ENCODE data around the gene CMTM4.
"Not testable (repeated sequence)": the region's sequence is repeated elsewhere in the genome, so short reads cannot be mapped to it uniquely, and the experiment has no call there.

Gene CMTM4

DNA sequence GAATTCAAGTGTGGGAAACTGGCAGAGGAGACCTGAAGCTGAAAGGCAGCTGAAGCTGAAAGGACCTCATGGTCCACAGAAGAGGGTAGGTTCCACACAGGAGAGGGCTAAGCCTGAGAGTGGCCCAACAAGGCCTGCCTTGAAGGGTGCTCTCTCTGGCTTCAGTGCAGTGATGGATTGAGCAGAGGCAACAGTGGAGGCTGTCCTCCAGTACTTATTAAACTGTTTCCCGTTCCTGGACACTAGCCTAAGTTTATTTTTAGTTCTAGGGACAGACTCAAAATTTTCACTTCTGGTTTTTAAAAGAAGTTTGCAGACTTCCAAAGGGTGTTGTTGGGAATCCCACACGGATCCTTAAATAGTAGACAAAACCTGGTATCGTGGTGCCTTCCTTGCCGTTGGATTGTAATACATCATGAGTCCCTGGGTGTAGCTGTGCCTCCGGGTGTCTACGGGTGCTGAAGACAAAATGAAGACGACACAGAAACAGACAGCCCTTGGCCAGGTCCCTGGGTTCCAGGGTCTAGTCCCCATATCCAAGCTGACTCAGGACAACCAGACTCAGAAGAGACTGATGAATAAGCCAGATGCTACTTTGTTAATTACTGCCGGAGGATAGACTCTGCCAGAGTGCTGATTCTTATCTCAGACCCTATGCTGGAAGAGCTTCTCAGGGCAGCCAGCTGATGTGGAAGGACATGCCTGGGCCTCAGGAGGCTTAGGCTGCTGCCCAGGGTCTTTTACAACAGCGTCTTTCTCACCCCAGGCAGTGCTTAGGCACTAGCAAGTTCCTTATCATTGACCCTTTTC is 7.1 kb upstream of the CMTM4 start:
- DNase-seq, result no peak

DNA sequence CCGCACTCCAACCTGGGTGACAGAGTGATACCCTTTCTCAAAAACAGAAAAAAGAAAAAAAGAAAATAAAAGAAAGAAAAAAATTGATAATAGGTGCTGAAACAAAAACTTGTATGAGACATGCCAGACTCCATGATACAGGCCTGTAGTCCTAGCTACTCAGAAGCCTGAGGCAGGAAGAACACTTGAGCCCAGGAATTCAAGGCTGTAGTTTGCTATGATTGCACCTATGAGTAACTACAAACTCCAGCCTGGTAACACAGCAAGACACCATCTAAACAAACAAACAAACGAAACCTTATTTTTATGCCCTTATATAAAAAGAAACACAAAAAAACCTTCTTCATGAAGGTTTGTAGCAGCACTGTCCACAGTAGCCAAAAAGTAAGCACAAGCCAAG is 5.0 kb upstream of the CMTM4 start:
- DNase-seq, result no peak

DNA sequence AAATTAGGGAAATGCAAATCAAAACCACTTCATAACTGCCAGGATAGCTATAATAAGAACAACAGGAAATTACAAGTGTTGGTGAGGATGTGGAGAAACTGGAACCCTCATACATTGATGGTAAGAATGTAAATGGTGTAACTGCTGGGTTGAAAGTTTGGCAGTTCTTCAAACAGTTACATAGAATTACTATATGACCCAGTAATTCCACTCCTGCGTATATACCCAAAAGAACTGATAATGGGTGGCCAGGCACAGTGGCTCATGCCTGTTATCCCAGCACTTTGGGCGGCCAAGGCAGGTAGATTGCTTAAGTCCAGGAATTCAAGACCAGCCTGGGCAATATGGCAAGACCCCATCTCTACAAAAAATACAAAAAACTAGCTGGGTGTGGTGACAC is 4.5 kb upstream of the CMTM4 start:
- no peak for DNase-seq

DNA sequence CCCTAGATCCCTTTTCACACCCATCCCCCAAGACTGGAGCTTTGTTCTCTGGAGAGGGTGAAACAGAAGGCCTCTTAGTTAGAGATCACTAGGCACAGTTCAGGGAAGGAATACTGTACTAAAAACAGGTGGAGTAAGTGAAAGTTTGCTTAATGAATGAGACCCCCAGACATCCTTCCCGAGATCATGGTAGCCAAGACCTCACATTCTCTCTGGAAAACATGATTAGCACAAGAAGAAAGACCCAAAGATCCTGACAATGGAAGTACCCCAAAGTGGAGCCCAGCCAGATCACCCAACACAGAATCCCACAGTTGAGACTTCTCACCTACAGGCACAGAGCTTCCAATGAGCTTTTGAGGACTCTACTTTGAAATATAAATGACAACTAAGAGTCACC is 3.4 kb upstream of the CMTM4 start:
- no peak for DNase-seq

DNA sequence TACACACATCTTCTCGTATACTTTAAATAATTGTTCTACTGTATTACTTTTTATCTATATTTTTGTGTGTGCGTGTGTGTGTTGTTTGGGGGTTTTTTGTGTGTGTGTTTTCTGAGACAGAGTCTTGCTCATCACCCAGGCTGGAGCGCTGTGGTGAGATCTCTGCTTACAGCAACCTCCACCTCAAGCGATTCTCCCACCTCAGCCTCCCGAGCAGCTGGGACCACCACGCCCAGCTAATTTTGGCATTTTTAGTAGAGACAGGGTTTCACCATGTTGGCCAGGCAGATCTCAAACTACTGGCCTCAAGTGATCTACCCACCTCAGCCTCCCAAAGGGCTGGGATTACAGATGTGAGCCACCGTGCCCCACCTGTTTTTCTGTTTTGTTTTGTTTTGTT is 1.5 kb upstream of the CMTM4 start:
- DNase-seq, result no peak

DNA sequence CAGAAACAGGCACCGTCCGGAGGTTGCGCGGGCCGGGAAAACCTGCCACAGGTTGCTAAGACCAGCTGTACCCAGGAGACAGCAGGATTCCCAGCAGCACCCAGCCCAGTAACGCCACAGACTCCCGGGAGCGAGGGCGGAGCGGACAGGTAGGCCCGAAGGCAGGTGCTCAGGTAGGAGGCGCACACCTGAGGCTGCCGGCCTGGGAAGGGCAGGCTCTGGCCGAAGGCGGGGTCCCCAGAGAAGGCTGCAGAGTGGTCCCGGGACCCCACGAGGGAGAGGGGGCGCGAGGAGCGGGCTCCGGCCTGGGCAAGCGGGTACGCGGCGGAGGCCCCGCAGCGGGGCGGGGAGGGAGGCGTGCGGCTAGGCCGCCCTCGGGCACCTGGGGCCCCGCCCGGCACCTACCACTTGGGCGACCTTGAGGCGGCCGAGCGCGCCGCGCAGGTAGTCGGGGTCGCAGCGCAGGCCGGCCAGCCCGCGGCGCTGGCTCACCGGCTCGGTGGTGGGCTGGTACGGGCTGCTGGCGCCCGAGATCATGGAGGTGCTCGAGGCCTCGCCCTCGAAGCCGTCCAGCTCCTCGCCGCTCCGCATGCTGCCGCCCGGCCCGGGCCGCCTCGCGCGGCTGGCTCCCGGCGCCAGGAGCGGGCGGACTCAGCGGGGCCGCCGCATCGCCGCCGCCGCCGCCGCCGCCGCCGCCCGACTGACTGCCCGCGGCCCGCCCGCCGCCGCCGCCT is 441 bp downstream of the CMTM4 start:
- DNase-seq, result no peak

DNA sequence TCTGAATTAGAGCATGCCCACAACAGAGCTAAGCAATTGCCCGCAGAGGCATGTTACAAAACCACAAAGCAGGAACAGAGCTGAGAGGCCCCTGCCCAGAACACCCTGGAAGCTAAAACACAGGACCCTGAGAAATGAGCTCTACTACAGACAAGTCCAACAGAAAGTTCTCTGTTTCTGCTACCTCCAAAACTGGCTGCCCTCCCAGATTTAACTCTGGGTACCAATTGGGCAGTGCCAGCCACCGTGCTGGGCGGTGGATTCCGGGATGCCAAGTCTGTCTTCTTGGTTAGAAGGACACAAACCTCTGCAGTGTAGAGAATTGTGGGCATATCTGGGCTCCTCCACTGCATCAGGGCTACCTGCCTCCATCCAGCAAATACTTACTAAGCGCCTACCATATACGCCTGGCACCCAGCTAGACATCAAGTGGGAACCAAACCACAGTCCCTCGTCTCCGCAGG is 1.0 kb downstream of the CMTM4 start:
- no peak for DNase-seq

DNA sequence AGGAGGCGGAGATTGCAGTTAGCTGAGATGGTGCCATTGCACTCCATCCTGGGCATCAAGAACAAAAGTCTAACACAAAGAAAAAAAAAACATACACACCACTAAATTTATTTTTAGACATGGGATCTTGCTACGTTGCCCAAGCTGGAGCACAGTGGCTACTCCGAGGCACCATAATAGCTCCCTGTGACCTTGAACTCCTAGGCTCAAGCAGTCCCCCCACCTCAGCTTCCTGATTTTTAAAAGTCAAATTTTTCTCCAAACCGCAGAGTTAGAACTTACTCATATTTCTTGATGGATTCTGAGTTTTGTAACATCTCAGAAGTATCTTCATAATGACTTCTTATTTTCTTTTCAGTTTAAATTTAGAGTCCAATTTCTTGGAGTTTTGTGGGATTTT is 3.4 kb downstream of the CMTM4 start:
- no peak for DNase-seq

DNA sequence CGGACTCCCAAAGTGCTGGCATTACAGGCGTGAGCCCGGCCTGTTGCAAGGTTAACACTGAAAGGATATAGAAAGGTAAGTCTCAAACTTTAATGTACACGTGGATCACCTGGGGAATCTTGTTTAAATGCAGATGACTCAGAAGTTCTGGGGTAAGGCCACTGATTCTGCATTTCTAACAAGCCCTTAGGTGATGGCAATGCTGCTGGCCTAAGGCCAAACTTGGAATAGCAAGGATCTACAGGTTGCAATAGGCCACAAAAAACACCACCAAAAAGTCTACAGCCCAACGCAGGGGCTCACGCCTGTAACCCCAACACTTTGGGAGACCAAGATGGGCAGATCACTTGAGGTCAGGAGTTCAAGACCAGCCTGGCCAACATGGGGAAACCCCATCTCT is 4.2 kb downstream of the CMTM4 start:
- DNase-seq, result no peak

DNA sequence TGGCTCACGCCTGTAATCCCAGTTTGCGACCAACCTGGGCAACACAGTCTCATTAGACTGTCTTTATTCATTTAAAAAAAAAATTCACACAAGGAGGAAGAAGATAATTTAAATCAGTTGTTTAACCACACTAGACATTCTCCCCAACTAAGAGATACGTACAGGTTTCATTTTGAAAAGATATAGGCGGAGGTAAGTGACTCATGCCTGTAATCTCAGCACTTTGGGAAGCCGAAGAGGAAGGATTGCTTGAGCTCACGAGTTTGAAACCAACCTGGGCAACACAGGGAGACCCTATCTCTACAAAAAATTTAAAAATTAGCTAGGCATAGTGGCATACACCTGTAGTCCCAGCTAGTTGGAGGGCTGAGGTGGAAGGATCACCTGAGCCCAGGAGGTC is 5.3 kb downstream of the CMTM4 start:
- DNase-seq, result no peak

DNA sequence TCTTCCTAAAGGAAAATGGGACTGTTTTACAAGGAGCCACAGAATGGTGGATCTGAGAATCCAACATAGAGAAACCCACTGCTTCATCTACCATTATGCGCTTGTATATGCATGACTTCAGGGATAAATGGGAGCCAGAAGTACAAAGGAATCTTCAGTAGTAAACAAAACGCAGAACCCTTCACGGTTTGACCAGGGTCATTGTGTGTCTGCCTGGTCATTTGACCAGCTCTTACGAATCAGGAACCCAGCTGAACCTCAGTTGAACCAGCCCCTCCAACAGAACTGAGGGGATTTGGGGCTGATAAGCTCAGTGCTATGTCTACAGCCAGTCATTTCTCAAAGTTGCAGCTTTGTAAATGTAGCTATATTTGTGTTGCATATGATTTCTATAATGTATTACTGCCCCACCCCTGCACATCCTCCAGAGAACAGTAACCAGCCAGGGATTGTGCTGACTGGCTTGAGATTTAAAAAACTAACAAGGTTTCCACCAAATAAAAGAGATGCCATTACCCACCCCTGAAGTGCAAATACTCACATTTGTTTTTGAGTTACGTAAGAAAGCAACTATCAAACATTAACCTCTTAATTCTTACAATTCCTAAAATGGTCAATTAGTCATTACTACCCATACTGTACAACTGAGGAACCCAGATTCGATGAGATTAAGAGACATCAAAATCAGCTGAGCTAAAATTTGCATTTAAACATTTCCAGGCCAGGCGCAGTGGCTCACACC is 6.3 kb downstream of the CMTM4 start:
- DNase-seq, result no peak

DNA sequence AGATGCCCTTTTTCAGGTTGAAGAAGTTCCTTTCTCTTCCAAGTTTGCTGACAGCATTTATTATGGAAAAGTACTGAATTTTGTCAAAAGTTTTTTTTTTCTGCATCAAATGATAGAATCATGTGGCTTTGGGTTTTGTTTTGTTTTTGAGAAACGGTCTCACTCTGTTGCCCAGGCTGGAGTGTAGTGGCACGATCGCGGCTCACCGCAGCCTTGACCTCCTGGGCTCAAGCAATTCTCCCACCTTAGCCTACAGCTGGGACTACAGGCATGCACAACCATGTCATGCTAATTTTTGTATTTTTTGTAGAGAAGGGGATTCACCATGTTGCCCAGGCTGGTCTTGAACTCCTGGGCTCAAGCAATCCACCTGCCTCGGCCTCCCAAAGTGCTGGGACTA is 7.3 kb downstream of the CMTM4 start:
- DNase-seq, result no peak

DNA sequence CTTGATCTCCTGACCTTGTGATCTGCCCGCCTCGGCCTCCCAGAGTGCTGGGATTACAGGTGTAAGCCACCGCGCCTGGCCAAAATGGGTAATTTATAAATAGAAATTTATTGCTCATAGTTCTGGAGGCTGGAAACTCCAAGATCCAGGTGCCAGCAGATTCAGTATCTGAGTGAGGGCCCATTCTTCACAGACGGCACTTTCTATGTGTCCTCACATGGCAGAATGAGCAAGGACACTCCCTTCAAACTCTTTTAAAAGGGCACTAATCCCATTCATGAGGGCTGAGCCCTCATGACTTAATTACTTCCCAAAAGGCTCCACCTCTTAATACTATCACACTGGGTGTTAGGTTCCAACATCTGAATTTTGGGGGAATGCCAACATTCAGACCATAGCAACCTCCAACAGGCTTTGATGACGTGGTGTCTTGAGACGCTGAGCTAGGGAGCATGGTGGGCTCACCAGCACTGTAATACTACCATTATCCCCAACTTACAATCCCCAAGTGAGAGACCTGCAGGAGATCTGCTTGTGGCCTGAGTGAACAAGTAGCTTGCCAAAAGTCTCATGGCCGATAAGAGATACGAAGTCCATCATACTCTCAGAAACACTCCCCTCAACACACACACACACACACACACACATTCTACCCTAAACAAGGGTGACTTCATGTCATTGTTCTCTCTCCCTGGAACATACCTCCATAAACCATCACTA is 8.5 kb downstream of the CMTM4 start:
- no peak for DNase-seq

DNA sequence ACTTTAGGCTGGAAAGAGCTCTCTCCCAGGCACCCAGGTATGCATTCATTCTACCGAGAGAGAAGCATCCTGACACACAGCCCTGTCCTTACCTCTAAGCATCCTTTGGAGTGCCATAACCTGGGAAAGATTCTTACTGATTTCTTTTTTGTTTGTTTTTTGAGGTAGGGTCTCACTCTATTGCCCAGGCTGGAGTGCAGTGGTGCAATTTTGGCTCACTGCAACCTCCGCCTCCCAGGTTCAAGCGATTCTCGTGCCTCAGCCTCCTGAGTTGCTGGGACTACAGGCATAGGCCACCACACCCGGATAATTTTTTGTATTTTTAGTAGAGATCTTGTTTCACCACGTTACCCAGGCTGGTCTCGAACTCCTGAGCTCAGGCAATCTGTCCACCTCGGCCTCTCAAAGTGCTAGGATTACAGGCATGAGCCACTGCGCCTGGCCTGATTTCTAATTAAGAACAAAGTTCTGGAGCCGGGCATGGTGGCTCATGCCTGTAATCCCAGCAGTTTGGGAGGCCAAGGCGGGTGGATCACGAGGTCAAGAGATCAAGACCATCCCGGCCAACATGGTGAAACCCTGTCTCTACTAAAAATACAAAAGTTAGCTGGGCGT is 10.9 kb downstream of the CMTM4 start:
- not testable (repeated sequence) for DNase-seq

DNA sequence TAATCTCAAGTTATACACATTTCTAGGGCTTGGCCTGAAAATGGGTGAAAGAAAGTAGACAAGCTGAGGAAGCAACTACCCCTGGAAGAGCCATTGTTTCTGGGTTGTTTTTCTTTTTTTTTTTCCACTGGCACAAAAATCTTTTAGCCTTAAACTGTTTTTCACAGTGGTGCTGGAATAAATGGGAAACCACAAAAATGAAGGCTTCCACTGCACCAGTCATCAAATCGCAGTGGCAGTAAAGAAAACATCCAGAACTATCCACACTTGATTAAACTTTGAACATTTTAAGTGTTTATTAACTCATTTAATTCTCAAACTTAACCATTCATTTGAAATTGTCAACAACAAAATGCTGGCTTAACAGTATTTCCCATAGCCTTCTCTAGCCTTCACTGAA is 14.3 kb downstream of the CMTM4 start:
- DNase-seq, result no peak

DNA sequence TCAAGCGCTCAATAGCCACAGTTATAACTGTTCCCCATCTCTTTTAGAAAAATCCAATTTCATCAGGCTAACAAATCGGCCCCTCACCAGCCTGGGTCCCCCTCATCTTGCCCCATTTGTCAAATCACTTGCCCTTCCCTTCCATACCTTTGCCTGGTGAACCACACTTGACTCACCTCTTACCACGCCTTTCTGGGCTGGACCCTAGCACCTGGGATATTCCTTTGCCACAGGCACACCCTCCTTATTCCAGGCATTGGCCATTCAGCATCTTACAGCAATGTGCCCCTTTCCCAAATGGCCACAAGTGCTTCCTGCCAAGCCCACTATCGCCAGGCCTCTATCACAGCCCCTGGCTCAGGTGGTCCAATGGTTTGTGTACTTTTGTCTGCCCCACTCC is 14.9 kb downstream of the CMTM4 start:
- DNase-seq, result no peak

DNA sequence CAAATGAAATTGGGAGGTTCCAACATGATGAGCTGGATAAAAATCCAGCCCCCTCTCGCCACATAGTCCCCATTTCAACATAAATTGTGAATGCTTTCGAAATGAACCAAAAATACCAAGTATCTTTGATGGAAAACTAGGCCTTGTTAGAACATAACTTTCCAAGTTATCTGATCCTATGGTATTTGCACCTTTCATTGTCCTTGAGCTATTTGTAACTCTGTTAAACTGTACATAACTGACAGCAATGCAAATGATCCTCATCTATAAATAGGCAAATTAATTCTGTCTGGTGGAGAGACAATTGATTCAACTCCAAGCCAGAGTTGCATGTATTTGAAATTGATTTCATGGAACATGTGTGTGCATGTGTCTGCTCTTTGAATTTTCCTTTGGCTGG is 18.2 kb downstream of the CMTM4 start:
- DNase-seq, result no peak

DNA sequence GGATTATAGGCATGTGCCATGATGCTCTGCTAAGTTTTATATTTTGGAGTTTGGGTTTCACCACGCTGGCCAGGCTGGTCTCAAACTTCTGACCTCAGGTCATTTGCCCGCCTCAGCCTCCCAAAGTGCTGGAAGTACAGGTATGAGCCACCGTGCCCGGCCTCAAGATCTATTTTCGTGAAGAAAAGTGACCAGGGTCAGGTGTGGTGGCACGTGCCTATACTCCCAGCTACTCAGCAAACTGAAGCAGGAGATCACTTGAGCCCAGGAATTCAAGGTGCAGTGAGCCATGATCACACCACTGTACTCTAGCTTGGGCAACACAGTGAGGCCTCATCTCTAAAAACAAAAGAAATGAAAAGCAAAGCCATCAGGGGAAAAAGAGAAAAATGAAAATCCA is 18.7 kb downstream of the CMTM4 start:
- DNase-seq, result no peak

DNA sequence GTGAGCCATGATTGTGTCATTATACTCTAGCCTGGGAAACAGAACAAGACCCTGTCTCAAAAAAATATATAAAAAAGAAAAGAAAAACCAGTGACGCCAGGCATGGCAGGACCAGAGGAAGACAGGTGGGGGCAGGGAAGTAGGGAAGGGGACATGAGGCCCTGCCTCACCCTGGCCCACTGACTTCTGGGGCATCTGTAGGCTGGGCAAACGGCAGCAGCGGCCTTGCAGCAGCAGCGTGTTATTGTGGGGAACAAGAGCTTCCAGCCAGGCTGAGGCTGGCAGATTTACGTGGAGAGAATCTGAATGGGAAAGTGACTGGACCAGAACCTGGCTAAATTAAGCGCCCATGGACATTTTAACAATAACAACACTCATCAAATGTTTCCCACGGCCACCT is 19.4 kb downstream of the CMTM4 start:
- DNase-seq, result no peak

DNA sequence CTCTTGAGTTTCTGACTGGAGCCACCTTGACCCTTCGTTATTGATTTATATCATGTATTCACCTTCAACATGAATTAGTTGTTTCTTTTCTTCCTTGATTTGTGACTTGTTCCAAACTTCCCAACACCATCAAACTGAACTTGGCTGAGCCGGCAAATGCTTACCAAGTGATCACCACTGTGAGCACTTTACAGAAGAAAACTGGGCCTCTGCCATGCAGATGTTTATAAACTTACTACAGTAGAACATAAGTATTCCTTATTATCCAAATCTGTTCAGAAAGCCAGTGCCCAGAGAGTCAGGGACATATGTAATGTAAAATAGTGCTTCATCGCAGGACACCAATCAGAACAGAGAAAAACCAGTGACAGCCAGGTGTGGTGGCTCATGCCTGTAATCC is 19.9 kb downstream of the CMTM4 start:
- no peak for DNase-seq

DNA sequence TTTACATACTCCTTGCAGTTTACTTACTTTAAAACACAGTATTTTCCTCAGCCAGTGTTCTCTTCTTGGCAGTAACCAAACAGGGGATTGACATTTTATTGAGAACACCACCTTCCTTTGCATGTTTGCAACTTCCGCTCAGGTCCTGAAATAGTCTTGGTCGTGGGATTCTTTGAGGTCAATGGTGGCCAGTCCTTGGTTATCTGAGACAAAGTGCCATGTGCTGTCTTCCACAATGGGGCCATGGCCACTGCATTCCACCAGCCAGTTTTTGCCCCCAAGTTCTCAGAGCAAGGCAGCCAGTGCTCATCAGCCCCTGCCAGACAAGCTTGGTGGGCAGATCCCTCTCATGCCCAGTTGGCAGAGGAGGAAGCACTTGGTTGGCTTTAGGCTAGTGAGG is 22.9 kb downstream of the CMTM4 start:
- no peak for DNase-seq

DNA sequence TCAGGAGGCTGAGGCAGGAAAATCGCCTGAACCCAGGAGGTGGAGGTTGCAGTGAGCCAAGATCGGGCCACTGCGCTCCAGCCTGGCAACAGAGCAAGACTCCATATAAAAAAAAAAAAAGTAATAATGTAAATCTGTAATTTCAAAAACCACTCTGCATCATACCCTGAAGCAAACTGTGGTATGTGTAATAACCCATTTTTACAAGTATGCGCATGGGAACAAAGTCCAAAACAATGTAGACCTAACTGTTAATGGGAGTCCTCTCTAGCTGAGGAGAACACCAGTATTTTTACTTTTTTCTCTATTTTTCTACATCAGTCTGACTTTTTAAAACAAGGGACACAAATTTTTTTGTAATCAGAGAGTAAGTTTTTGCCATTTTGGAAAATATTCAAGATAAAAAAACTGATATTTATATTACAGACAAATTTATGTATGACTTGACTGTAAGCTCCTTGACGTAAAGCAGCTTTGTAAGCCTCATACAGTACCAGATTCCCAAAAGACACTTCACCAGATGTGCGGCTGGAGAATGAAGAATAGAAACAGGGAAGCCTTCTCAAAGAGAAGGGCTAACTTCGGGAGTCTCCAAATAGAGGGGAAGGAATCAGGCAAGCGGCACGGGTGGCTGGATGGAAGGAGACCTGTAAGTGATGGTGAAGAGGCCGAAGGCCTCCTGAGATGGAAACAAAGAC is 25.7 kb downstream of the CMTM4 start:
- no peak for DNase-seq

All from activated naive CD4-positive, alpha-beta T cell treated with Interleukin-2 at 50 U/mL for 16 hours (primary cell).